ENCODE data around the gene GNA12.

Gene GNA12

GRCh38 chr7:2814946-2815874, 28.9 kb downstream of the GNA12 start:
- no peak for DNase-seq

- DNase-seq, result no peak
Observed at GRCh38 chr7:2814186-2814945, 29.7 kb downstream of the GNA12 start.

GRCh38 chr7:2813350-2814185, 30.5 kb downstream of the GNA12 start:
- DNase-seq, result no peak

- no peak for DNase-seq
Observed at GRCh38 chr7:2812831-2813230, 31.3 kb downstream of the GNA12 start.

- no peak for DNase-seq
Observed at GRCh38 chr7:2812114-2812487, 32.0 kb downstream of the GNA12 start.

GRCh38 chr7:2811476-2812113, 32.5 kb downstream of the GNA12 start:
- no peak for DNase-seq

GRCh38 chr7:2810682-2811415, 33.3 kb downstream of the GNA12 start:
- no peak for DNase-seq

- no peak for DNase-seq
Observed at GRCh38 chr7:2809903-2810625, 34.0 kb downstream of the GNA12 start.

GRCh38 chr7:2808891-2809665, 35.0 kb downstream of the GNA12 start:
- DNase-seq, result no peak

GRCh38 chr7:2807845-2808772, 36.0 kb downstream of the GNA12 start:
- DNase-seq, result no peak

GRCh38 chr7:2807460-2807844, 36.7 kb downstream of the GNA12 start:
- no peak for DNase-seq

- no peak for DNase-seq
Observed at GRCh38 chr7:2806571-2806970, 37.5 kb downstream of the GNA12 start.

GRCh38 chr7:2805213-2805944, 38.7 kb downstream of the GNA12 start:
- no peak for DNase-seq

- DNase-seq, result no peak
Observed at GRCh38 chr7:2804227-2804763, 39.8 kb downstream of the GNA12 start.

- no peak for DNase-seq
Observed at GRCh38 chr7:2803755-2804154, 40.4 kb downstream of the GNA12 start.

- no peak for DNase-seq
Observed at GRCh38 chr7:2803342-2803692, 40.8 kb downstream of the GNA12 start.

- no peak for DNase-seq
Observed at GRCh38 chr7:2802504-2803341, 41.4 kb downstream of the GNA12 start.
